Calu3 (cell line): Measurements from ENCODE around the gene SLC34A2. TPM values are rescaled to one million over a fixed set of nuclear protein-coding genes. Genes with fewer than 3 reads are reported as not detected.

Experiments used
- BruUV-seq: library from RNA; stranded (reverse); fragments of 400-500 nt; replicated peaks from 2 replicates; lab custom pipeline; 2021; lab: Mats Ljungman, UMichigan
- CTCF ChIA-PET: fragments of 300-600 bp; sonication (Branson Sonifier 250); formaldehyde crosslinking; loops from one replicate; lab custom pipeline; 2022; ENCODE audit warnings: antibody characterized with exemption; lab: Charles Lee
- DNase-seq: peaks from one replicate; pipeline ENCODE4 v3.0.0; 2022
- H3K27ac Mint-ChIP-seq: one replicate; pipeline ENCODE4 v1.8.0; 2022; ENCODE audit warnings: mixed read lengths; ENCODE audit not compliant: unreplicated experiment
- H3K27me3 Mint-ChIP-seq: one replicate; pipeline ENCODE4 v1.8.0; 2022; ENCODE audit warnings: mixed read lengths; ENCODE audit not compliant: unreplicated experiment
- H3K36me3 Mint-ChIP-seq: one replicate; pipeline ENCODE4 v1.8.0; 2022; ENCODE audit warnings: mild to moderate bottlenecking, moderate library complexity, mixed read lengths; ENCODE audit not compliant: insufficient read depth, unreplicated experiment
- H3K4me1 Mint-ChIP-seq: one replicate; pipeline ENCODE4 v1.8.0; 2022; ENCODE audit warnings: mild to moderate bottlenecking, low read depth, mixed read lengths; ENCODE audit not compliant: unreplicated experiment
- H3K4me3 Mint-ChIP-seq: one replicate; pipeline ENCODE4 v1.8.0; 2022; ENCODE audit warnings: mild to moderate bottlenecking, low read depth, moderate library complexity, mixed read lengths; ENCODE audit not compliant: unreplicated experiment
- H3K9me3 Mint-ChIP-seq: one replicate; pipeline ENCODE4 v1.8.0; 2022; ENCODE audit warnings: low read depth, mixed read lengths; ENCODE audit not compliant: unreplicated experiment
- intact Hi-C: fragments of 100-400 bp; cut with micrococcal nuclease; formaldehyde crosslinking; loops from one replicate; pipeline ENCODE4 v1.10.0; 2022; ENCODE audit not compliant: unreplicated experiment
- total RNA-seq: library from RNA; stranded (reverse); gene quantifications from 2 replicates; pipeline ENCODE4 v1.2.3, GENCODE V29; 2022
- TF ChIP-seq, protein P1 (sequence below): fragments of 200-600 bp; IDR thresholded peaks from one replicate; pipeline ENCODE4 v1.8.0; 2022; ENCODE audit warnings: antibody characterized with exemption; ENCODE audit not compliant: unreplicated experiment

The SLC34A2 gene
- total RNA-seq, 1 experiment from 2014 or later = 23.0 TPM

DNA sequence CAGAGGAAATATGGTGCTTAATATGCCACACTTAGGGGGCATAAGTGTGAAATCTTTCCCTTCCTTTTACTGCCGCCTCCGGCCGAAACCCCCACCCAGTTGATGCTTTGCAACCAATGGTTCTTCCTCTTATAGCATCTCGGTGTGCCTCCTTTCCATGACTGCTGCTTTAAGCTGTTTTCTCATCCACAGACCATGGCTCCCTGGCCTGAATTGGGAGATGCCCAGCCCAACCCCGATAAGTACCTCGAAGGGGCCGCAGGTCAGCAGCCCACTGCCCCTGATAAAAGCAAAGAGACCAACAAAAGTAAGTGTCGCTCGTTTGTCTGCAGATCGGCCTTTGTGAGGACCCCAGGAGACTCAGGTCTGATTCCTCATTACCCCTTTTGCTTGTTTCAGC is 6.7 kb downstream of the SLC34A2 start:
- TF ChIP-seq, protein P1, sequence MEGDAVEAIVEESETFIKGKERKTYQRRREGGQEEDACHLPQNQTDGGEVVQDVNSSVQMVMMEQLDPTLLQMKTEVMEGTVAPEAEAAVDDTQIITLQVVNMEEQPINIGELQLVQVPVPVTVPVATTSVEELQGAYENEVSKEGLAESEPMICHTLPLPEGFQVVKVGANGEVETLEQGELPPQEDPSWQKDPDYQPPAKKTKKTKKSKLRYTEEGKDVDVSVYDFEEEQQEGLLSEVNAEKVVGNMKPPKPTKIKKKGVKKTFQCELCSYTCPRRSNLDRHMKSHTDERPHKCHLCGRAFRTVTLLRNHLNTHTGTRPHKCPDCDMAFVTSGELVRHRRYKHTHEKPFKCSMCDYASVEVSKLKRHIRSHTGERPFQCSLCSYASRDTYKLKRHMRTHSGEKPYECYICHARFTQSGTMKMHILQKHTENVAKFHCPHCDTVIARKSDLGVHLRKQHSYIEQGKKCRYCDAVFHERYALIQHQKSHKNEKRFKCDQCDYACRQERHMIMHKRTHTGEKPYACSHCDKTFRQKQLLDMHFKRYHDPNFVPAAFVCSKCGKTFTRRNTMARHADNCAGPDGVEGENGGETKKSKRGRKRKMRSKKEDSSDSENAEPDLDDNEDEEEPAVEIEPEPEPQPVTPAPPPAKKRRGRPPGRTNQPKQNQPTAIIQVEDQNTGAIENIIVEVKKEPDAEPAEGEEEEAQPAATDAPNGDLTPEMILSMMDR = no peak
- H3K27me3 Mint-ChIP-seq = no peaks in the 10 kb centered on the region
- H3K36me3 Mint-ChIP-seq = no peaks in the 10 kb centered on the region
- H3K4me3 Mint-ChIP-seq = no peak overlapping the region
- no peaks in the 10 kb centered on the region for H3K9me3 Mint-ChIP-seq
- CTCF ChIA-PET = no interaction called here
- no peak overlapping the region for H3K27ac Mint-ChIP-seq
- peaks cover under 1% of the 10 kb centered on the region for H3K4me1 Mint-ChIP-seq
- BruUV-seq = no TSS peak
- intact Hi-C loops = no loop called here
- DNase-seq = no peak

DNA sequence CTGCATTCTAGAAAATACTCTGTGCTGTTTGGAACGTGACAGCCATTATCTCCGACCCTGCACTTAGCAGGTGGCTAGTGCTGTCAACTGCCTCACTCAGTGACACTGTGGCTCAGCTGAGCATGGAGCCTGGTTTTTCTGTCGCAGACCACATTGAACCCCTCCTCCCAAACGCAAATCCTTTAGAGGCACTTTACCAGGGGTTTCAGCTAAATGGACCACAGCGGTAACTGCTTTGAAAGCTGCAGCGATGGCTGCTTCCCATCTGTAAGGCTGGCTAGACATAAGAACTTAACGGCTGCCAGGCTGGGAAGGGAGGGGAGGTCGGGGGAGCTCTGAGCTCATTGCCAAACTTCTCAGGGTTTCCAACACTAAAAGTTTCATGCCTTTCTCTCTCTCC is 8.1 kb downstream of the SLC34A2 start:
- intact Hi-C loops = no loop called here
- CTCF ChIA-PET = no interaction called here
- no TSS peak for BruUV-seq
- DNase-seq = no peak
- H3K27me3 Mint-ChIP-seq = no peaks in the 10 kb centered on the region
- no peak overlapping the region for H3K27ac Mint-ChIP-seq
- no peaks in the 10 kb centered on the region for H3K9me3 Mint-ChIP-seq
- no peak overlapping the region for H3K4me3 Mint-ChIP-seq
- no peaks in the 10 kb centered on the region for H3K36me3 Mint-ChIP-seq
- no peaks in the 10 kb centered on the region for H3K4me1 Mint-ChIP-seq
- TF ChIP-seq, protein P1 = no peak

GRCh38 chr4:25666031-25666630 is 10.5 kb downstream of the SLC34A2 start:
- Mint-ChIP-seq H3K4me3 (no peak overlapping the region), H3K4me1 (no peaks in the 10 kb centered on the region), H3K27me3 (no peaks in the 10 kb centered on the region), H3K9me3 (no peaks in the 10 kb centered on the region), H3K36me3 (no peaks in the 10 kb centered on the region), H3K27ac (no peak overlapping the region)
- TF ChIP-seq, protein P1 = no peak
- DNase-seq = no peak
- no TSS peak for BruUV-seq
- intact Hi-C loops = no loop called here
- CTCF ChIA-PET = interaction anchor here (0.6 kb wide), 1 partner anchor 391 kb away, joined by 3 read pairs; no protein-coding TSS in a partner anchor

DNA sequence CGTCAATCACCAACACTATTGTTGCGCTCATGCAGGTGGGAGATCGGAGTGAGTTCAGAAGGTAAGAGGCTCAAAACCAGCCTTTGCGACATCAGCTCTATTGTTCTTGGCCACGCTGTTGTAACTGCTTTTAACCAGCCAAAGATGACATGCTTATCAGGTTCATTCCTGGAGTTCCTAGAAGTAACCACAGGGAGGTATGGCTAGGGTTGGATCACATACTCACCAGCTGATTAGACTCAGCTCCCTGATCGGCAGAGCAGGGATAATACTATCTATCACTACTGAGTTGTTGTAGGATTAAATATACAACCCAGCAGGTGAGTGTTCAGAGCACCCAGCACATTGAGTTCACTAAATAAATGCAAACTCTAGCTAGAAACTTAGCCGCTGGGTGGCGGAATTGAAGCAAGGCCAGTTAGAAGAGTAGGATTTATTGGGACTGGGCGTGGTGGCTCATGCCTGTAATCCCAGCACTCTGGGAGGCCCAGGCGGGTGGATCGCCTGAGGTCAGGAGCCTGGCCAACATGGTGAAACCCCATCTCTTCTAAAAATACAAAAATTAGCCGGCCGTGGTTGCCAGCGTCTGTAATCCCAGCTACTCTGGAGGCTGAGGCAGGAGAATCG is 12.4 kb downstream of the SLC34A2 start:
- BruUV-seq = no TSS peak
- Mint-ChIP-seq H3K9me3 (no peaks in the 10 kb centered on the region), H3K27ac (no peak overlapping the region), H3K36me3 (no peaks in the 10 kb centered on the region), H3K4me3 (no peak overlapping the region), H3K27me3 (no peaks in the 10 kb centered on the region), H3K4me1 (no peaks in the 10 kb centered on the region)
- CTCF ChIA-PET = interaction anchor here (0.6 kb wide), 1 partner anchor 15 kb away, joined by 3 read pairs; no protein-coding TSS in a partner anchor
- DNase-seq = no peak
- intact Hi-C loops = no loop called here
- TF ChIP-seq, protein P1 = no peak
